OCI-LY1 (cell line): ENCODE measurements around the gene ESYT2.

Experiments
- H2AFZ ChIP-seq: fragments of 200-600 bp; sonication (generic), shearing (Covaris generic); 2 replicates; pipeline ENCODE4 v1.6.0; 2014; ENCODE audit warnings: antibody characterized with exemption, mild to moderate bottlenecking, low read length
- H3F3A ChIP-seq: fragments of 200-600 bp; sonication (generic), shearing (Covaris generic); 2 replicates; pipeline ENCODE4 v1.6.0; 2014; ENCODE audit warnings: mild to moderate bottlenecking, antibody characterized with exemption, low read length, moderate library complexity; ENCODE audit not compliant: insufficient read depth
- H3K27ac ChIP-seq: fragments of 200-600 bp; sonication (generic); 2 replicates; pipeline ENCODE4 v1.5.1; 2014; ENCODE audit warnings: low read length, mixed run types, mild to moderate bottlenecking, low read depth; ENCODE audit not compliant: poor library complexity, severe bottlenecking
- H3K27me3 ChIP-seq: fragments of 200-600 bp; sonication (generic); 2 replicates; pipeline ENCODE4 v1.6.0; 2014; ENCODE audit warnings: antibody characterized with exemption, mild to moderate bottlenecking, low read length, moderate library complexity; ENCODE audit not compliant: insufficient read depth
- H3K36me3 ChIP-seq: fragments of 200-600 bp; sonication (generic); 2 replicates; pipeline ENCODE4 v1.6.1; 2014; ENCODE audit warnings: mild to moderate bottlenecking, antibody characterized with exemption, low read length, moderate library complexity, mixed read lengths; ENCODE audit not compliant: insufficient read depth
- H3K4me1 ChIP-seq: fragments of 200-600 bp; sonication (generic); 2 replicates; pipeline ENCODE4 v1.5.1; 2014; ENCODE audit warnings: mild to moderate bottlenecking, low read length, moderate library complexity; ENCODE audit not compliant: insufficient read depth, severe bottlenecking
- H3K4me2 ChIP-seq: fragments of 200-600 bp; sonication (generic), shearing (Covaris generic); 2 replicates; pipeline ENCODE4 v1.6.1; 2014; ENCODE audit warnings: low read length
- H3K4me3 ChIP-seq: fragments of 200-600 bp; sonication (generic); 2 replicates; pipeline ENCODE4 v1.5.1; 2014; ENCODE audit warnings: low read length, low read depth, mild to moderate bottlenecking, mixed read lengths; ENCODE audit not compliant: poor library complexity, severe bottlenecking
- H3K79me2 ChIP-seq: fragments of 200-600 bp; shearing (Covaris generic); 2 replicates; pipeline ENCODE4 v1.6.1; 2016; ENCODE audit warnings: mixed run types, low read length, mixed read lengths; ENCODE audit not compliant: insufficient read depth
- H3K9ac ChIP-seq: fragments of 200-600 bp; sonication (generic), shearing (Covaris generic); 2 replicates; pipeline ENCODE4 v1.6.1; 2014; ENCODE audit warnings: mild to moderate bottlenecking, low read length, mixed read lengths
- H3K9me2 ChIP-seq: fragments of 200-600 bp; sonication (generic), shearing (Covaris generic); 2 replicates; pipeline ENCODE4 v1.6.1; 2014; ENCODE audit warnings: low read depth, mild to moderate bottlenecking, low read length, mixed read lengths
- H3K9me3 ChIP-seq: fragments of 200-600 bp; shearing (Covaris generic); 2 replicates; pipeline ENCODE4 v1.6.1; 2014; ENCODE audit warnings: low read length, mixed read lengths
- H4K20me1 ChIP-seq: fragments of 200-600 bp; sonication (generic), shearing (Covaris generic); 2 replicates; pipeline ENCODE4 v1.6.0; 2016; ENCODE audit warnings: mild to moderate bottlenecking, low read length; ENCODE audit not compliant: insufficient read depth
- CTCF ChIP-seq: fragments of 200-600 bp; sonication (generic), shearing (Covaris generic); IDR thresholded peaks from 2 replicates; pipeline ENCODE4 v1.5.1; 2017; ENCODE audit warnings: mild to moderate bottlenecking, antibody characterized with exemption, low read length, moderate library complexity, mixed read lengths
- EZH2 ChIP-seq: fragments of 200-600 bp; sonication (generic), shearing (Covaris generic); IDR thresholded peaks from 2 replicates; pipeline ENCODE4 v1.8.0; 2017; ENCODE audit warnings: borderline replicate concordance, mixed run types, mild to moderate bottlenecking, antibody characterized with exemption, low read length, moderate library complexity, mixed read lengths

The ESYT2 gene

GRCh38 chr7:158809596-158809995, 19.7 kb downstream of the ESYT2 start:
- H3K4me3 ChIP-seq: no peak overlapping the region
- TF ChIP-seq EZH2 (no peak), CTCF (no peak)
- H3K9ac ChIP-seq: no peak overlapping the region
- H3K36me3 ChIP-seq: peaks cover 20% of the 10 kb centered on the region
- H3F3A ChIP-seq: no peaks in the 10 kb centered on the region
- H2AFZ ChIP-seq: no peak overlapping the region
- peaks cover 7% of the 10 kb centered on the region for H3K4me1 ChIP-seq
- H3K4me2 ChIP-seq: no peak overlapping the region
- H3K9me2 ChIP-seq: no peaks in the 10 kb centered on the region
- peaks cover 26% of the 10 kb centered on the region; the same call in 1 of the 2 replicates for H3K9me3 ChIP-seq
- no peak overlapping the region for H3K27ac ChIP-seq
- no peaks in the 10 kb centered on the region for H4K20me1 ChIP-seq
- no peaks in the 10 kb centered on the region for H3K79me2 ChIP-seq
- no peaks in the 10 kb centered on the region for H3K27me3 ChIP-seq

- Histone ChIP-seq H3K4me2 (no peak overlapping the region), H3K9me2 (no peaks in the 10 kb centered on the region), H3K27me3 (no peaks in the 10 kb centered on the region), H3K4me1 (peaks cover 5% of the 10 kb centered on the region), H3F3A (no peaks in the 10 kb centered on the region), H3K27ac (no peak overlapping the region), H3K9ac (no peak overlapping the region), H2AFZ (no peak overlapping the region), H4K20me1 (no peaks in the 10 kb centered on the region), H3K36me3 (peaks cover 20% of the 10 kb centered on the region), H3K79me2 (no peaks in the 10 kb centered on the region), H3K9me3 (peaks cover 26% of the 10 kb centered on the region; the same call in 1 of the 2 replicates), H3K4me3 (no peak overlapping the region)
- no peak for TF ChIP-seq CTCF
These were observed 21.2 kb downstream of the ESYT2 start for GRCh38 chr7:158808126-158808525.

- H3K9me3 ChIP-seq: peaks cover 28% of the 10 kb centered on the region; the same call in 1 of the 2 replicates
- TF ChIP-seq CTCF: no peak
- no peak for TF ChIP-seq EZH2
- no peak overlapping the region for H3K27ac ChIP-seq
- H2AFZ ChIP-seq: no peak overlapping the region
- no peaks in the 10 kb centered on the region for H4K20me1 ChIP-seq
- H3K4me1 ChIP-seq: no peaks in the 10 kb centered on the region
- H3K4me2 ChIP-seq: no peak overlapping the region
- no peaks in the 10 kb centered on the region for H3K79me2 ChIP-seq
- H3K4me3 ChIP-seq: no peak overlapping the region
- peaks cover 20% of the 10 kb centered on the region for H3K36me3 ChIP-seq
- no peaks in the 10 kb centered on the region for H3K9me2 ChIP-seq
- no peaks in the 10 kb centered on the region for H3K27me3 ChIP-seq
- H3K9ac ChIP-seq: no peak overlapping the region
- H3F3A ChIP-seq: no peaks in the 10 kb centered on the region
These were observed 23.4 kb downstream of the ESYT2 start for GRCh38 chr7:158805937-158806336.
